ENCODE data around the gene GSN. TPM values are rescaled to one million over a fixed set of nuclear protein-coding genes. Genes with fewer than 3 reads are reported as not detected.
A peak's percentile ranks its signal among the peaks of the same experiment; 100 is the strongest.

GSN gene
- total RNA-seq, 2 donors from 2014 or later, result 1,444 to 3,478 TPM

DNA sequence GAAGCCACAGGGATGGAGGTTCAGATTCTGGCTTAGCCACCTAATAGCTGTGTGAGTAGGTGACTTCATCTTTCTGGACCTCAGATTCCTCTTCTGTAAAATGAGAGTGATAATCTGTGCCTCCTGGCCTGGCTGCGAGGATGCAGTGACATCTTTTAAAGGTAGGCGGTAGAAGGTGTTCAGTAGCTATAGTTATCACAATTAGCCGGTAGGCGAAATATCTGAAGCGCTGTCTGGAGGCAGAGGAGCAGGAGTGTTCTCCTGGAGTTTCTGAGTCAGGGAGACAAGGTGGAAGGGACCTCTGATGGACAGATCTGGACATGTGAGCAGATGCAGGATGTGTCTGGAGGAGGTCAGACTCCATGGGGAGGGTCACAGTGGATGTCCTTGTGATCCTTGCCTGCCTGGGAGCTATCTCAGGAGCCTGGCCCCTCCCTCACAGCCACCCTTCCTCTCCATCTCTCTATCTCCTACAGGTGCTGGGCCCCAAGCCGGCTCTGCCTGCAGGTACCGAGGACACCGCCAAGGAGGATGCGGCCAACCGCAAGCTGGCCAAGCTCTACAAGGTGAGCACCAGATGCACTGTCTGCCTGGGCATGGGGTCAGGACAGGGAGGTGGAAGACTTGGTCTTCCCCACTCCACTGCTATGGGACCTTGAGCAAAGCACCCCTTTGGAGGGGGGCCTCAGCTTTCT, 45.6 kb downstream of the GSN start:
- H3K27me3 ChIP-seq, result no peaks in the 10 kb centered on the region
- H3K27ac ChIP-seq, result no peak overlapping the region
- H3K4me3 ChIP-seq, result no peak overlapping the region
- peaks cover 97% of the 10 kb centered on the region for H3K36me3 ChIP-seq
- H3K9me3 ChIP-seq, result no peaks in the 10 kb centered on the region
- peaks cover 0 to 56% of the 10 kb centered on the region in 2 donors for H3K4me1 ChIP-seq
- TF ChIP-seq, protein P1, sequence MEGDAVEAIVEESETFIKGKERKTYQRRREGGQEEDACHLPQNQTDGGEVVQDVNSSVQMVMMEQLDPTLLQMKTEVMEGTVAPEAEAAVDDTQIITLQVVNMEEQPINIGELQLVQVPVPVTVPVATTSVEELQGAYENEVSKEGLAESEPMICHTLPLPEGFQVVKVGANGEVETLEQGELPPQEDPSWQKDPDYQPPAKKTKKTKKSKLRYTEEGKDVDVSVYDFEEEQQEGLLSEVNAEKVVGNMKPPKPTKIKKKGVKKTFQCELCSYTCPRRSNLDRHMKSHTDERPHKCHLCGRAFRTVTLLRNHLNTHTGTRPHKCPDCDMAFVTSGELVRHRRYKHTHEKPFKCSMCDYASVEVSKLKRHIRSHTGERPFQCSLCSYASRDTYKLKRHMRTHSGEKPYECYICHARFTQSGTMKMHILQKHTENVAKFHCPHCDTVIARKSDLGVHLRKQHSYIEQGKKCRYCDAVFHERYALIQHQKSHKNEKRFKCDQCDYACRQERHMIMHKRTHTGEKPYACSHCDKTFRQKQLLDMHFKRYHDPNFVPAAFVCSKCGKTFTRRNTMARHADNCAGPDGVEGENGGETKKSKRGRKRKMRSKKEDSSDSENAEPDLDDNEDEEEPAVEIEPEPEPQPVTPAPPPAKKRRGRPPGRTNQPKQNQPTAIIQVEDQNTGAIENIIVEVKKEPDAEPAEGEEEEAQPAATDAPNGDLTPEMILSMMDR (IDR thresholded peaks at IDR 0.05), result no peak
- no peak for DNase-seq (ENCODE audit: low spot score)

DNA sequence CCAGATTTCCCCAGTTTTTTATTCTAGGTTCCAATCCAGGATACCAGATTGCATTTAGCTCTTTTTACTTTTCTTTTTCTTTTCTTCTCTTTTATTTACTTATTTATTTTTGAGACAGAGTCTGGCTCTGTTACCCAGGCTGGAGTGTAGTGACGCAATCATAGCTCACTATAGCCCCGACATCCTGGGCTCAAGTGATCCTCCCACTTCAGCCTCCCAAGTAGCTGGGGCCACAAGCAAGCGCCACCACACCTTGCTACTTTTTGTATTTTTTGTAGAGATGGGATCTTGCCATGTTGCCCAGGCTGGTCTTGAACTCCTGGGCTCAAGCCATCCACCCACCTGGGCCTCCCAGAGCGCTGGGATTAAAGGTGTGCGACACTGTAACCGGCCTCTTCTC, 48.4 kb downstream of the GSN start:
- H3K36me3 ChIP-seq, result peaks cover 100% of the 10 kb centered on the region
- no peaks in the 10 kb centered on the region for H3K27me3 ChIP-seq
- peaks cover 0 to 72% of the 10 kb centered on the region in 2 donors for H3K4me1 ChIP-seq
- TF ChIP-seq, protein P1 (IDR thresholded peaks at IDR 0.05), result no peak
- DNase-seq (ENCODE audit: low spot score), result no peak
- H3K9me3 ChIP-seq, result no peaks in the 10 kb centered on the region
- peak overlapping the region; percentile 90 to 94 for H3K27ac ChIP-seq
- H3K4me3 ChIP-seq, result no peak overlapping the region

DNA sequence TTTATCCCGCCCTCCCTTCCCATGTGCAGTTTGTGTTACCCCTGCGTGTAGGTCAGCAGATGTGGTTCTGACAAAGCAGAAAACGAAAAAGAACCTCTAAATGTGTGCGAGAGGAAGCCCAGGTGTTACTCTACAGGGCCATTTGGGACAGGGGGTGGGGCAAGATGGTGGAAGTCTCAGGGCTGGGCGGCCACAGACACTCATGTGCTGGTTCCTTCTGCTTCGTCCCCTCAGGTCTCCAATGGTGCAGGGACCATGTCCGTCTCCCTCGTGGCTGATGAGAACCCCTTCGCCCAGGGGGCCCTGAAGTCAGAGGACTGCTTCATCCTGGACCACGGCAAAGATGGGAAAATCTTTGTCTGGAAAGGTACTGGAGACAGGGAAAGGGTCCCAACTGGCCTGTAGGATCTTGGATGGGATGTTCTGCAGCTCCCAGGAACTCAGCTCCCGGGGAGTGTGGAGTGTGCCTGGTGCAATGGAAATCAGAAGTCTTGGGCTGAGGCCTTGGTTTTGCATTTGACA, 49.0 kb downstream of the GSN start:
- H3K9me3 ChIP-seq, result no peaks in the 10 kb centered on the region
- no peak for DNase-seq (ENCODE audit: low spot score)
- H3K4me3 ChIP-seq, result no peak overlapping the region
- peaks cover 100% of the 10 kb centered on the region for H3K36me3 ChIP-seq
- peaks cover 0 to 73% of the 10 kb centered on the region in 2 donors for H3K4me1 ChIP-seq
- H3K27ac ChIP-seq, result peak overlapping the region; percentile 90 to 94
- TF ChIP-seq, protein P1 (IDR thresholded peaks at IDR 0.05), result no peak
- no peaks in the 10 kb centered on the region for H3K27me3 ChIP-seq

DNA sequence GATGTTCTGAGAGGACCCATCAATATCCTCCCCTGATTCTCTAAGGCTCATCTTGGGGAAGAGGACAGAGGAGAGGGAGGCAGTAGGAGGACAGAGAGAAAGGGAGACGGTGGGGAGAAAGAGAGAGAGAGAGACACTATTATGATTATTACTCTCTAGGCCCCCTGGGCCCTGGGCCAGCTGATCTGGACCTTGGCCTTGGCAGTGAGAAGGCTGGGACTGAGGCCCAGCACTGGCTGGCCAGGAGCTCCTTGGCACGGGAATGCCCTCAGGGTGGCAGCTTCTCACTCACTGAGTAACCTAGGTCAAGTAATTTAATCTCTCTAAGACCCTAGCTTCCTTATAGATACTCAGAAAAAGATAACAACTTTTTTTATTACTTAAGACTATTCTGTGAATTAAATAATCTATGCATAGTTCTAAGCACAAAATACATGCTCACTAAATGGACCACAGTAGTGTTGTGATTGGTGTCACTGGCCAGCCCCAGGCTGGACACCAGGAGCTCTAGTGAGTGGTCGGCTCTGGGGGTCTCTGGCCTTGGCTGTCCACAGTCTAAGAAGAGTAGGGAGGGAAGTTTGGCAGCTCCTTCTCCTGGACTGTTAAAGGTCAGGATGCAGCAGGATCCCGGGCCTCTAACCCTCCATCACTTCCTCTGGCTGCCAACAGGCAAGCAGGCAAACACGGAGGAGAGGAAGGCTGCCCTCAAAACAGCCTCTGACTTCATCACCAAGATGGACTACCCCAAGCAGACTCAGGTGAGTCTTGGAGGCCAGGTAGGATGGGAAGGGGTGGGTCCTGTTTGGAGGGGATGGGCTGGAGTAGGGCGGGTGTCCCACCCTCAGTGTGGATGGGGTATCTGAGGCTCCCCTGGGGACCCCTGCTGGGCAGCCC, 50.0 kb downstream of the GSN start:
- H3K9me3 ChIP-seq, result no peaks in the 10 kb centered on the region
- H3K4me3 ChIP-seq, result no peak overlapping the region
- peaks cover 100% of the 10 kb centered on the region for H3K36me3 ChIP-seq
- no peak for DNase-seq (ENCODE audit: low spot score)
- H3K27me3 ChIP-seq, result no peaks in the 10 kb centered on the region
- H3K4me1 ChIP-seq, result peaks cover 0 to 64% of the 10 kb centered on the region in 2 donors
- TF ChIP-seq, protein P1 (IDR thresholded peaks at IDR 0.05), result no peak
- peak overlapping the region; percentile 90 to 94 for H3K27ac ChIP-seq

DNA sequence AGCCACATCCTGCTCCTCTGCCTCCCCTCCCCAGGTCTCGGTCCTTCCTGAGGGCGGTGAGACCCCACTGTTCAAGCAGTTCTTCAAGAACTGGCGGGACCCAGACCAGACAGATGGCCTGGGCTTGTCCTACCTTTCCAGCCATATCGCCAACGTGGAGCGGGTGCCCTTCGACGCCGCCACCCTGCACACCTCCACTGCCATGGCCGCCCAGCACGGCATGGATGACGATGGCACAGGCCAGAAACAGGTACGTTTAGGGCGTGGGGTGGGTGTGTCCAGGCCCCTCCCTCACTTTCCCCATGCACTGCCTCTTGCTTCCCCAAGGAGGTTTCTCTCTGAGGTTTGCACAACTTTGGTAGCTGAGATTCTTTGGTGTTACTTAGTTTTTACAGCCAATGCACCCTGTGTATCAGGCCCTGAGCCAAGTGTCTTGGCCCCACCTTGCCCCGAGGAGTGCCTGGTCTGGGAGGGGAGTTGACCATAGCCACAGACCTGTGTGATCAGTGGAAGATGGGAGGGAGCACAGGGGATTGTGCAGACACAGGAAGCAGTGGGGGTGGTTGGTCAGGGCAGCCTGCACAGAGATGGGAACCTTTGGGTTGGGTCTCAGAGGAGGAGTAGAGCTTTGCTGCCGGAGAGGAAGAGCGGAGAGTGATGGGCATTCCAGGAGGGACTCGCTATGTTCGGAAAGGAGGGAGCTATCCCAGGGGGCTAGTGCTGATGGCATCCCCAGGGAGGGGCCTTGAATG, 50.8 kb downstream of the GSN start:
- H3K36me3 ChIP-seq, result peaks cover 100% of the 10 kb centered on the region
- H3K9me3 ChIP-seq, result no peaks in the 10 kb centered on the region
- no peak for DNase-seq (ENCODE audit: low spot score)
- TF ChIP-seq, protein P1 (IDR thresholded peaks at IDR 0.05), result no peak
- H3K27ac ChIP-seq, result peak overlapping the region; percentile 90 to 94
- no peak overlapping the region for H3K4me3 ChIP-seq
- no peaks in the 10 kb centered on the region for H3K27me3 ChIP-seq
- H3K4me1 ChIP-seq, result peaks cover 0 to 60% of the 10 kb centered on the region in 2 donors

All from right atrium auricular region (tissue), 2 donors.